SHP77 (cell line): Measurements from ENCODE around the gene ZNF473.
"Not testable (repeated sequence)": the region's sequence is repeated elsewhere in the genome, so short reads cannot be mapped to it uniquely, and the experiment has no call there.

Experiments used
- DNase-seq, 2 experiments: peaks; one replicate each; lab custom pipeline; 2025; lab: John Stamatoyannopoulos, UW

ZNF473 gene

DNA sequence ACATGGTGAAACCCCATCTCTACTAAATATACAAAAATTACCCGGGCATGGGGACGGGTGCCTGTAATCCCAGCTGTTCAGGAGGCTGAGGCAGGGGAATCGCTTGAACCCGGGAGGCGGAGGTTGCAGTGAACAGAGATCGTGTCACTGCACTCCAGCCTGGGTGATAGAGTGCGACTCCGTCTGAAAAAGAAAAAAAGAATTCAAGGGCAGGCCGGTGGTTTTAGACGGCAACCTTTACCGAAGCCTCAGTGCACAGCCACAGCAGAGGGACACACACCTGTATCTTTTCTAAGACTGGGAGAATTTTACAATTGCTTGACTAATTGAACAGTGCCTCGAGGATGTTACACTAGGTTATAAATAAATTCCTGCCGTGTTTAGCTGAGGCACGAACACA lies 73.9 kb downstream of the ZNF473 start:
- DNase-seq: not testable (repeated sequence)

DNA sequence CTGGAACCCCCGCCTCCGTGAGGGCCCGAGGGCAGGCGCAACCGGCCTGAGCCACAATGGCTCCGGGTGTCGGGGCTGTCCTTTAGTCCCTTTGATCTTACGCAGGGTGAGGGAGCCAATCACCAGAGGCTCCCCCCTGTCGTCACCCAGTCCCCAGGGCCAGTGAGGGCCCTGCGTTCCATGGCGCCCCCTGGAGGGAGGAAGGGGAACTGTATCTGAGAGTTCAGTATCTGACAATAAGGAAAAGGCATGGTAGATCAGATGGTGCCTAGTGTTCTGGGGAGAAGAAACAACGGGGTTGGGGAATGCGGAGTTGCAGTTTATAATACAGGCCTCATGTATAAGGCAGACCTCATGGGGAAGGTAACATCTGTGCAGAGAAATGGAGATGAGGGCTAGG lies 75.1 kb downstream of the ZNF473 start:
- DNase-seq: not testable (repeated sequence)
